ENCODE data around the gene SMIM11.
"Not testable (repeated sequence)": the region's sequence is repeated elsewhere in the genome, so short reads cannot be mapped to it uniquely, and the experiment has no call there.

SMIM11 gene

GRCh38 chr21:34428441-34428840 lies 53.1 kb downstream of the SMIM11 start:
- DNase-seq: not testable (repeated sequence)

GRCh38 chr21:34429710-34430109 lies 54.4 kb downstream of the SMIM11 start:
- DNase-seq: not testable (repeated sequence)
